HG03442 (cell line): ENCODE results near the gene RPS16.
"Not testable (repeated sequence)": the region's sequence is repeated elsewhere in the genome, so short reads cannot be mapped to it uniquely, and the experiment has no call there.

ENCODE experiments used
- ATAC-seq: cut with Tn5 transposase; IDR thresholded peaks from one replicate; pipeline ENCODE4 v1.9.1; 2021; ENCODE audit warnings: mild to moderate bottlenecking, moderate library complexity; ENCODE audit not compliant: unreplicated experiment

RPS16 gene

GRCh38 chr19:39435499-39436349 lies at the start of gene RPS16:
Gene RPS16 (minus strand): TSS chr19:39435949. CDS start chr19:39435895, 54 bp downstream.
- peak; percentile 71 for ATAC-seq

DNA sequence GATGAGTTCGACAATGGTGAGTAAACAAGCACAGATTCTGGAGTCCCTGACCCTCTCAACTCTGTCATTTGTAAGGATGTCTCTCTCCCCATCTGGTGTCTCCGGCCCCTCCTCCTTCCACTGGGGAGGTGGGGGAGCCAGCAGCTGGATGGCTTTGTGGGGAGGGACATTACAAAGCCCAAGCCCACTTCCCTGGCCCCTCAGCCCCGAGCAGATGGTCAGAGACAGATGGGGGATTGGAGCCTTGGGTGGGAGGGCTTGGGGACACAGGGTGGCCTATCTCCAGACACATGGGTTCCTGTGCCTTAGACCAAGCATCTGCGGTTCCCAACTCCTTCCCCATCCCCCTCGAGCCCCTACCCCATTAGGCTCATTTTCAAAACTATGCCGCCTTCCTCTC lies 47.4 kb upstream of the RPS16 start:
- no peak for ATAC-seq

- no peak for ATAC-seq
Observed at GRCh38 chr19:39481676-39482075, 45.9 kb upstream of the RPS16 start.

DNA sequence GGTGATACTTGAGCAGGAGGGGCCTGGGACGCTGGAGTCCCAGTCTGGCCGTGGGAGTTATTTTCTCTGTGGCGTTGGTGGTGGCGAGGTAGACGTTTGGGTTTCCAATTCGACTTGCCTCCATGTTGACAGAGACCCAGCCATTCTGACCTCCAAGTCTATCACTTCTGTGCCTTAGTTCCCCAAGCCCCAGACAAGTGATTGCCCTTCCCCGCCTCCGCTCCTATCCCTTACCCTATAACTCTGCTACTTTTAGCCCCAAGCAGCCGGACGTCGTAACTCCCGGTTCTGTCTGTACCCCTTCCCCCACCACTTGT lies 45.4 kb upstream of the RPS16 start:
- ATAC-seq = no peak

- peak; percentile 79 for ATAC-seq
Observed at GRCh38 chr19:39480337-39481228, 44.8 kb upstream of the RPS16 start, which contains the start of gene TIMM50. Gene TIMM50 (plus strand): TSS chr19:39480838. CDS start chr19:39480854, 16 bp downstream.

DNA sequence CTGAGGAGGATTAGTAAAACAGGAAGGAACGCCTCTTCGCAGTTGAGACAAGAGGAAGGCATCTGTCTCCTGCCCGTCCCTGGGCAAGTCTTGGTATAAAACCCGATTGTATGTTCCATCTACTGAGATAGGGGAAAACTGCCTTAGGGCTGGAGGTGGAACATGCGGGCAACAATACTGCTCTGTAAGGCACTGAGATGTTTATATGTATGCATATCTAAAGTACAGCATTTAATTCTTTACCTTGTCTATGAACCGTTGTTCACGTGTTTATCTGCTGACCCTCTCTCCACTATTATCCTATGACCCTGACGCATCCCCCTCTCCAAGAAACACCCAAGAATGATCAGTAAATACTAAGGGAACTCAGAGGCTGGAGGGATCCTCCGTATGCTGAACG lies 44.2 kb upstream of the RPS16 start:
- ATAC-seq = no peak

GRCh38 chr19:39479319-39479801 lies 43.6 kb upstream of the RPS16 start:
- ATAC-seq = not testable (repeated sequence)

DNA sequence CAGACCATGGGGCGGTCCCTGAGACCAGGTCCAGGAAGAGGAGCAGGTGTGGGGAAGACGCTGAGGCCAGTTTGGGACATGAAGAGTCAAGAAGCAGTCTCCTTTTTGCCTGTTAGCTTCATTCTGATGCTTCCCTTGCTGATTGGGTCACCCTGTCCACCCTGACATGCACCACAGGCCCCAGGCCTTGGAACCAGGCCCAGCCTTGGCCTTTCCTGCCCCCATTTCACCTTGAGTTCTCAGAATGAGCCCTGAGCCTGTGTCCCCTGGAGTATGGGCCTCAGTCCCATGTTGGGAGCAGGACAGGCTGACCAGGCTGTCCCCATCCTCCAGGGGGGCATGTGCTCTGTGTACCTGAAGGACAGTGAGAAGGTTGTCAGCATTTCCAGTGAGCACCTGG lies 40.0 kb upstream of the RPS16 start:
- no peak for ATAC-seq

GRCh38 chr19:39474139-39474620 lies 38.4 kb upstream of the RPS16 start:
- ATAC-seq = no peak

DNA sequence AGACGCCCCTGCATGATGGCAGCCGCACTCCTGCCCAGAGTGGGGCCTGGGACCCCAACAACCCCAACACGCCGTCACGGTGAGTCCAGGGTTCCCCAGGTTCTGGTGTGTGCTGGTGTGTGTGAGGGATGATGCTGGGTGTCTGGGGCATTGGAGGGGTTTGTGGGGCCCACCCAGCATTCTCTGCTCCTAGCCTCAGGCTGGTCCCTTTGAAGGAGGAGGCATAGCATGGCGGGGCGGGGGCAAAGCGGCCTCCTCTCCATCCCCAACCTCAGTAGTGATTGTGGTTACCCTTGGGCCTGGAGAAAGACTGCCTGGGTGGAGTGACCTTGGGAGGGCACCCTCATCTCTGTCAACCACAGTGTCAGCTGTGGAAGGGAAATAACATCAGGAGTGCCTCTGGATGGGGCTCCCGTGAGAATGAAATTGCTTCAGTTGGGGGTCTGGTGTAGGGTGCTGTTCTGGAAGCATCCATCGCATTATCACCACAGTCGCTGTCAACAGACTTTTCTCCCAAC lies 37.8 kb upstream of the RPS16 start:
- ATAC-seq = no peak

GRCh38 chr19:39472746-39473442 lies 37.1 kb upstream of the RPS16 start:
- no peak for ATAC-seq

GRCh38 chr19:39471756-39472536 lies 36.2 kb upstream of the RPS16 start:
- ATAC-seq = no peak

DNA sequence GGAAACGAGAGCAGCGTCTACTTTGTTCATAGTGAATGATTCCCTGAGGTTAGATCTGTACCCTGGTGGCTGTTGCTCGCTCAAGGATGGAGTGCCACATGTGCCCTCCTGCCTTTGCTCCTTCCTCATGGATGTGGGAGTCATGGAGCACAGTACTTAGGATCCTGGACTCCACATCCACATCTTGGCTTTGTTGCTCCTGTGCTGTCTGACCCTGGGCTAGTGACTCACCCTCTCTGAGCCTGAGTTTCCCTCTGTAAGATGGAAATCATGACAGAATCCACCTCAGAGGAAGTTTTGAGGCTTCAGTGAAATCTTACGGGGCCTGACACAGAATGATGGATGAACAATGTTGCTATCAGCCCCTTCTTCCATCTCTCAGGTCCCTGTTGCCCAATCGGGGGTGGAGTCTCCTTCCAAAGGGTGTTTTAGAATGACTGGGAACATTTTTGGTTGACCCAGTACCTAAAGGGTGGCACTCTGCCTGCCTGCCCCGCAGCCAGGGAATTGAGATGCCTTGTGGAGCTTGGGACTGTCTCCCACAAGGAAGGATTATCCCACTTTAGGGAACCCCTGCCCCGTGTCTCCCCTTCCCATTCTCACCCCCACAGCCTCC lies 35.1 kb upstream of the RPS16 start:
- no peak for ATAC-seq

- no peak for ATAC-seq
Observed at GRCh38 chr19:39469567-39469966, 33.8 kb upstream of the RPS16 start.

DNA sequence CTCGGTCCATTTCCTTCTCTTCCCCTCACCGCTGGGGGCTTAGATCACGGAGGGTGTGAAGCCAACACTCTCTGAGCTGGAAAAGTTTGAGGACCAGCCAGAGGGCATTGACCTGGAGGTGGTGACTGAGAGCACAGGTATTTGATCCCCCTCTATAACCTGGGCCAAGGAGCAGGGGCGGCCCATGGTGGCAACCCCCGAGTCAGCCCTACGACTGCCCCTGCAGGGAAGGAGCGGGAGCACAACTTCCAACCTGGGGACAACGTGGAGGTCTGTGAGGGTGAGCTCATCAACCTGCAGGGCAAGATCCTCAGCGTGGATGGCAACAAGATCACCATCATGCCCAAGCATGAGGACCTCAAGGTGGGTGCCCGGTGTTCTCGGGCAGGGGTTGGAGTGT lies 33.3 kb upstream of the RPS16 start:
- no peak for ATAC-seq

DNA sequence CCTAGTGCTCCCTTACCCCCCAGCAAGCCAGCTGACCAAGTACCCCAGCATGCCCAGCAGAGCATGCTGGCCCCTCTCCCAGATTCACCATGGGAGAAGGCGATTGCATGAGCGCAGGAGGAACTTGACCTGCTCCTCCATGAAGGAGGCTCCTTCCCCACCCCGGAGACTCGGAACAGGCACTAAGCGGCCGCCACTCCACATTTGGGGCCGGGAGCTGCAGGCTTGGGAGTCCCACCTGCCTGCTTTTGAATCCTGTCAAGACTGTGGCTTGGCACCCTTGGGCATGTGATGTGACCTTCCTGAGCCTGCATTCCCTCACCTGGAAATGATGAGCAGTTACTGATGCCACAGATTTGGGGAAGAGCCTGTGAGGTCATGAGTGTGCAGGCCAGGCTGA lies 32.2 kb upstream of the RPS16 start:
- ATAC-seq = no peak

DNA sequence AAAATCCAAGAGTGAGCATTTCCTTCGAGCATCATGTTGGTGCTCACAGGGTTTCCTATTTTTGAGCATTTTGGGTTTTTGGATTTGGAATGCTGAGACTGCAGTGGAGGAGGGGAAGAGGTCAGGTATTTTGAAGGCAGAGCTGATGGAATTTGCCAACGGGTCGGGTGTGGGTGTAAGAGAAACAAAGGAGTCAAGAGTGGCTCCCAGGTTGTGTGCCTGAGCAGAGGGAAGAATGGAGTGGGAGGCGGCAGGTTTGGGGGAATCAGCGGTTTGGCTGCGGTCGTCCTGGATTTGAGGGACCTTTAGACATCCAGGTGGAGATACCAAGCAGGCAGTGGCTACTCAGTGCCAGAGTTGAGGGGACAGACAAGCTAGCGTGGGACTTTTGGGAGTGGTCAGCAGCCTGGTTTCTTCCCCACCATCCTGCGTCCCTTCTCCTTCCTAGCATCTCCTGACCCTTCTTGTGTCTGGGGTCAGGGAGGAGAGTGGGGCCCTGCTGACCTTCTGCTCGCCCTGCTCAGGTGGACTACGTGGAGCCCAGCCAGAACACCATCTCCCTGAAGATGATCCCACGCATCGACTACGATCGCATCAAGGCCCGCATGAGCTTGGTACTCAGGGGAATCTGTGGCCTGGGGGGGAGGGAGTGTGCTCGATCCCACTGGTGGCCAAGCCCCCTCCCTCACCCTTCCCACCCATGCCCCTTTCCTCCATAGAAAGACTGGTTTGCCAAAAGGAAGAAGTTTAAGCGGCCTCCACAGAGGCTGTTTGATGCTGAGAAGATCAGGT lies 30.4 kb upstream of the RPS16 start:
- no peak for ATAC-seq

DNA sequence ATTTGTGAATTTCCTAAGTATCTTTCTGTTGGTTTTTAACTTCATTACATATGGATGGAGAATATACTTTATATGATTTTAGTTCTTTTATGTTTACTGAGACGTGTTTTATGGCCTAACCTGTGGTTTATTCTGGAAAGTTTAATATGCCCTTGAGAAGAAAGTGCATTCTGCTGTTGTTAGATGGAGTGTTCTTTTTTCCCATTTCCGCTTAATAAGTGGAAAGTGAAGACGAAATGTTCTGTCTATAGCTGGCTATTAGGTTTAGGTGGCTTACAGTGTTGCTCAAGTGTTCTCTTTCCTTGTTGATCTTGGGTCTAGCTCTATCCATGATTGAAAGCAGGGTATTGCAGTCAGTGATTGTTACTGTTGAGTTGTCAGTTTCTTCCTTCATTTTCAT lies 27.7 kb upstream of the RPS16 start:
- ATAC-seq = no peak

GRCh38 chr19:39451257-39451656 lies 15.5 kb upstream of the RPS16 start:
- not testable (repeated sequence) for ATAC-seq
